Measurements from ENCODE around the gene ERGIC1.
"Not testable (repeated sequence)": the region's sequence is repeated elsewhere in the genome, so short reads cannot be mapped to it uniquely, and the experiment has no call there.

Gene ERGIC1

GRCh38 chr5:172883066-172883465 lies 49.0 kb downstream of the ERGIC1 start:
- DNase-seq = no peak

DNA sequence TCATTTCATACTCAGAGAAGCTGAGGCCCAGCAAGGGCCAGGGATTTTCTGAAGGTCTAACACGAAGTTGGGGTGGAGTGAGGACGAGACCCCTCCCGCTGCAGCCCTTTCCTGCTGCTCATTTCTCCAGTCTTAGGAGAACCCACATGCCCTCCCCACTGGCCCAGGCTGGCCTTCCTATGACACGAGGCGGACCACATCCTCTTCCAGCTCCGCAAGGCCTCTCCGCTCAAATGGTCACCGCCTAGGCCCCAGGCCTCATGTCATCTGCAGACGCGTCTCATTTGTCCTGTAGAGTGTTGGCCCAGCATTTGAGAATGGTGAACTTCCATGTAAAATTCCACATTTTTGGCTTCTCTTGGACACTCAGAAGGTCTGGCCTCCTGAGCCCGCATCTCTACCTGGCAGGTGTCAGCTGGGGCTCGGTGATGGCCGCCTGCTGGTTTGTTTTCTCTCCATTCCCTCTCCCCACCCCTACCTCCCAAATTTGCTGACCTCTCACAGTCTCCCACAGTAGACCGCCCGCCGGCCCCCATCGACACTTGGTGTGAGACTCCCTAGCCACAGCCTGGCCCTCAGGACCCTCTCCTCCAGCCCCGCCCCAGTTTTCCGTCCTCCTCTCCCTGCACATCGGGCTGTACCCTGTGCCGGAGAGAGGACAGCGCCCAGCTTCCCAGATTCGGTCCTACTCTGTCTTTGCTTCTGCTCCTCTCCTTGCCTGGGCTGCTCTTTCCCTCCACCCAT lies 51.7 kb downstream of the ERGIC1 start:
- no peak for DNase-seq

DNA sequence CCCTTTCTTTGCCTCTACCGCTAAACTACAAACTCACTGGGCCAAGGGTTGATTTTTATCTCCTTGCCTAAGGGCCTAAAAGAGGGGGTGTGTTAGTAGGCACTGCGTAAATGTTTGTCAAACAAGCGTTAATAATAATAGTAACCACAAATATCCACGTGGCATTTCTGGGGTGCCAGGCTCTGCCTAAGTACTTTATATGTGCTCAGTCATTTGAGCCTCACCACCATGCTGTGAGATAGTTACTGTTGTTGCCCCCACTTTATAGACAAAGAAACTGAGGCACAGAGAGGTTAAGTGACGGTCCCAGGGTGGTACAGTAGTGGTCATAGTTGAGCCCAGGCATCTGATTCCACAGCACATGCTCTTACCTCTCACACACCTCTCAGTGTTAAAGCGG lies 52.4 kb downstream of the ERGIC1 start:
- DNase-seq = no peak

DNA sequence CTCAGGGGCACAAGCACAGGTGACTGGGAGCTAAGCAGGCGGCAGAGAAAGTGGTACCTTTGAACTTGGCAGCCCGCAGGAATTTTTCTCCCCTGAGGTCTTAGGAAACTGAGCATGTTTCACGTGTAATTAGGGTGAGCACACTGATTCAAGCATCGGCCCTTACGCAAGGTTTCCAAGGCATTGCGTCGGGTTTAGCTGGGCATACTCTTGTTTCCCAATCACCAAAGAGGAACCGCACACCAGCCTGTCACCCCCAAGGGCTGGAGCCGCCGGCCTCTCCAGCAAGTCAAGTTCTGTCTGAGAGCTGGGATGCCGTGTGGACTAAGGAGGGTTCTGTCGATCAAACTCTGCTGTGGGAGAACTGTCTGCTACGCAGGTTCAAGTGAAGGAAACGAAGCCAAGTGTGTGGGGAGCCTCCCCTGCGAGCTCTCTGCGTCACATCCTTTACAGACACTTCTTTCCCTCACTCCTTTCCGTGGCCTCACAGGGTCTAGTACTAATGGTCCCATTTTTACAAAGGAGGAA lies 53.0 kb downstream of the ERGIC1 start:
- no peak for DNase-seq

GRCh38 chr5:172887692-172888091 lies 53.6 kb downstream of the ERGIC1 start:
- no peak for DNase-seq

GRCh38 chr5:172890659-172891058 lies 56.6 kb downstream of the ERGIC1 start:
- DNase-seq = no peak

DNA sequence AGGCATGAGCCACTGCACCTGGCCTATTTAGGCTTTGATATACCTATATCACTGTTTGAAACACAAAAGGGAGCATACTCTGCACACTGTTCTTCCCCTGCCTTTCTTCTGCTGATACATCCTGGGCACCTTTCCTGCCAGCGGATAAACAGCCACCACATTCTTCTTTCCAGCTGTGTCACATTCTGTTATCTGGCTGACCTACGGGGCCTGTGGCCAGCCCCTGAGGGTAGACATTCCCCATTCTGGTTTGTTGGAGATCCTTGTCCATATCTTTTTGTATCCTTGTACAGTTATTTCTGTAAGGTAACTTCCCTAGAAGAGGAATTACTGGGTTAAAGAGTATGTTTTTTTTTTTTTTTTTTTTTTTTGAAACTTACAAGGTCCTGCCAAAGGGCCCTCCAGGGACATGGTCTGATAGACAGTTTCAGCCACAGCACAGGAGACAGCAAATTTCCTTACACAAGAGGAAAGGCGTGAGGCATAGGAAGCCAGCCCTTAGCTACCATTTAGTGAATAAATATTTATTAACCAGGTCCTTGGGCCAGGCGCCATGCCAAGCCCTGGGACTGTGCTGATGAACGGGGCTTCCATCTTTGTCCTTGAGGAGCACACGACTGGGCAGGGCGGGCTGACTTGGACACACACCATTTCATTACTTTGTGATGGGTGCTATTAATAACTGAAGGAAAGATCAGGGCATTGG lies 57.8 kb downstream of the ERGIC1 start:
- no peak for DNase-seq

GRCh38 chr5:172892713-172893112 lies 58.7 kb downstream of the ERGIC1 start:
- no peak for DNase-seq

DNA sequence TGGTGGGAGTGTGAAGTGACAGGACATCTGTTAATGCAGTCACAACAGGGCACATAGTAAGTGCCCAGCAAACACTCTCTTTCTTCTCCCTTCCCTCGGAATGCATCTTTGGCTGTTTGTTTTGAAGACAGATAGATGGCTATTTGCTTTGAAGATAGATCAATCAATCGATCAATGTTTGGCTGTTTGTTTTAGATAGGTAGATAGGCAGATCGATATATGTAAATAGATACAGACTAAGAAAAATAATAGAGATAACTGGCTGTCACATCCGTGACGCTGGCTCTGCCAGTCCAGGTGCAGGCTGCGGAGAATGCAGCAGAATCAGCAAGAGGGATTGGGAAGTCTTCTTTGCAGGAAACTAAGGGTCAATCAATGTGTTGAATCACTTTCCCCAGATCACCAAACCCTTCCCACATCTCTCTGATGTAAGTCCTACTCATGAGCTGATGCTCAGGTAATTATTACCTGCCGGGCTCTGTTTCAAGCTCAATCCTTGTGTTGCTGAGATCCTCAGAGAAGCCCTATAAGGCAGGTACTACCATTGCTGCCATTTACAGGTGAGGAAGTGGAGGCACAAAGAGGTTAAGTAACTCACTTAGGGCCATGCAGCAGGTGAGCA lies 60.8 kb downstream of the ERGIC1 start:
- DNase-seq = no peak

DNA sequence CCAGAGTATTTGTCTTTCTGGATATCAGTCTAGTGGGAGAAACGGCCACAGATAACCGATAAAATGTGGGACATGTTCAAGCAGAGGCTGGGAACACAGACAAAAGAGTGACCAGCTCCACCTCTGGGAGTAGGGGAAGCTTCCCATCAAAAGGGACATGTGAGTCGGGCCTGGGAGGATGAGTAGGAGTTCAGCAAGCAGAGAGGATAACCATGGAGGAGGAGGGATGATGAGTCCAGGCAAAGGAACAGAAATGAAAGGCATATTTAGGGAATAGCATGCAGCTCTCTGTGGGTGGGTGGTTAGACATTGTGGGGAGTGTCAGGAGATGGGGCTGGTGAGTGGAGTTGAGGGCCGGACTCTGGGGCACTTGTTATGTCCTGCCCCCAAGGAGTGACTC lies 61.5 kb downstream of the ERGIC1 start:
- DNase-seq = no peak

DNA sequence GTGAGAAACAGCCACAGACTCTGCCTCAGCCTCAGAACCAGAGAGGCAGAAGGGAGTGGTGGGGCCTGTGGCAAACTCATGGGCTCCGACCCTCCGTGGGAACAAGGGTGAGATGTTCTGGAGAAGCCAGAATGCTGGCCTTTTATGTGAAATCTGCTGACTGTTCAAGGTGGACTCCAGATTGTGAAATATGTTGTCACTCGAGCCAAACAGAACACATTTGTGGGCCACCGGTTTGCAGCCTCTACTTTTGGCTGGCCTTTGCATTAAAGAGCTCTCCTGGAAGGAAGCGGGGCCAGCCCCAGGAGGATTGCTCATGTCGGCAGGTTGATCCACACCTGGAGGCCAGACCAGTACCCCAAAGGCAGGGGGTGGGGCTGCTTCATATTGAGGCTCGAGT lies 62.4 kb downstream of the ERGIC1 start:
- DNase-seq = no peak

GRCh38 chr5:172897067-172897466 lies 63.0 kb downstream of the ERGIC1 start:
- not testable (repeated sequence) for DNase-seq

DNA sequence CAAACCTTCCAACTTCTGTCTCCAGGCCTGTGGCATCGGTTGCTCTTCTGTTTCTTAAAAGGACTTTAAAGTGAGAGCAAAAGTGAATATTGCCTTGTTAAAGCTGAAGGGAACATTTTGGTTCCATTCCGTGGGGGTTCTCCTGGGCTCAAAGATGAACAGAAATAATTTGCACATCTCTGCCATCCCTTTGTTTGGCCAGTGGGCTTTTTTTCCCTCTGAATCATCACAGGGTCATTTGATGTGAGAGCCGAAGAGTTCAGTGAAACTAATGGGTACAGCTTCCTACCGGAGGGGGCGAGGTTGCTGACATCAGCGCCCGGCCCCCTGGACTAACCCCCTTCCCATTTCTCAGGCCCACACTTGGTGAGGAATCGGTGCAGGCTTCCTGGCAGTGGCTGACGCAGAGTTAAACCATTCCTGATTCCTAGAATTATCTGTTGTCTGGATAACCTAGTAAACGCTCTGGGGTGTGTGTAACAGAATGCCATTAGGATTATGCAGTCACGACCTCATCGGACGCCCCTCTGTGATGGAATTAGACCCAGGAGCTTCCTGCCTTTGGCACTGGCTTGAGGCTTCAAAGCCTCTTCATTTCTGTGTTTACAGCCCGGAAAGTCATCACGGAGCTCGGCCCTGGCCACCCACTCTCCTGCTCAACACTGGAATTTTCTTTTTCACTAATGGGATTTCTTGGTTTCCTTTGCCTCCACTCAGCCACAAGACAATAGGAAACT lies 63.6 kb downstream of the ERGIC1 start:
- DNase-seq = no peak

DNA sequence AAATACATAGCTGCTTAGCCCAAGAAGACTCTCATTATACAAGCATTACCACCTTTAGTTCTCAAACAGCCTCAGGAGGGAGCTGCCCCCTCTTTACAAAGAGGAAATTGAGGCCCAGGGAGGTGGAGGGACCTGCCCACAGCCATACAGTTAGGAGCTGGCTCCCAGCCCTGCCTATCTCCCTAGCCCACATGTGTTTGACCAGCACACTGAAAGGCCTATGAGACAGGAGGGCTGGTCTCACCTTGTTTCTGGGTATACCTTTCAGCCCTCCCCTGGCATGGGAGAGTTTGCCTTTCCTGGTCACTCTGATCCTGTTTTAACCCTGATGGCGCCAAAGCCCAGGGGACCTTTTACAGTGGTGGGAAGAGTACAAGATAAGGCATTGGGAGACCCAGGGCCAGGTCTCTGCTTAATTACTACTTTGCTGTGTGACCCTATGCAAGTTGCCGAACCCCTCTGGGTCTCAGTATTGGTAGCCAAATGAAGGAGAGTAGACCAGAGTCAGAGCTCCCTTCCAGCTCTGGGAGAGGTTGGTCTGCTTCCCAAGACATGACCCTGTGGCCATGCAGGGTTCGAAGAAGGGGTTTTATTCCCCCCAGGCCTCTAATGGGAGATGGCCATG lies 64.3 kb downstream of the ERGIC1 start:
- DNase-seq = no peak

DNA sequence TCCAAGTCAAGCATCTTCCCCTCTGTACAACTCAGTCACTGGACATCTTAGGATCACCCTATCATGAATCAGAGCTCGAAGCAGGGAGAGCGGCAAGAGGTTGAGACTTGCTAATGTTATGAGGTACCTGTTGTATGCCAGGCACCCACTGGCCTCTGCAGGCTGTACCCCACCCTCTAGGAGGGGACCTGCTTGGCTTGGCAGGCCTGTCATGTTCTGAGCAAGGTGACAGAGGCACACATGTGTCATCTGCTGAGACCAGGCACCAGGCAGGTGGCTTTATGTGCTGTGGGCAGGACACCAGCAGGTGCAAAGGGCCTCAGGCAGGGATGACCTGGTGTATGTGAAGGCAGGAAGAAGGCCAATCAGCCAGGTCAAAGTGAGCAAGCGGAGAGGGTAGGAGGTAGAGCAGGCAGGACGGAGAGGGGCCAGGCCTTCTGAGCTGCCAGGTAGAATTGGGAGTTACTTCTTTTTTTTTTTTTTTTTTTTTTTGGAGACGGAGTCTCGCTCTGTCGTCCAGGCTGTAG lies 64.9 kb downstream of the ERGIC1 start:
- DNase-seq = no peak

DNA sequence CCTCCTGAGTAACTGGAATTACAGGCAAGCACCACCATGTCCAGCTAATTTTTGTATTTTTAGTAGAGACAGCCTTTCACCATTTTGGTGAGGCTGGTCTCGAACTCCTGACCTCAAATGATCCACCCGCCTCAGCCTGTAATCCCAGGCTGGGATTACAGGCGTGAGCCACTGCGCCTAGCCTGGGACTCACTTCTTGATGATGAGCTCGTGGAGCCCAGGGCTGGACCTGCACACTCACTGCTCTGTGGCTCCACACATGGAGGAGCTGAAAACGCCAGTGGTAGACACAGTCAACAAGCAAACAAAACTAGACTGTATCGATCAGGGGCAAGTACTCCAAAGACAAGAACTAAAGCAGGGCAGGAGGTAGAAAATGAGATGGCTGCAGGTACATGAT lies 65.4 kb downstream of the ERGIC1 start:
- DNase-seq = no peak

DNA sequence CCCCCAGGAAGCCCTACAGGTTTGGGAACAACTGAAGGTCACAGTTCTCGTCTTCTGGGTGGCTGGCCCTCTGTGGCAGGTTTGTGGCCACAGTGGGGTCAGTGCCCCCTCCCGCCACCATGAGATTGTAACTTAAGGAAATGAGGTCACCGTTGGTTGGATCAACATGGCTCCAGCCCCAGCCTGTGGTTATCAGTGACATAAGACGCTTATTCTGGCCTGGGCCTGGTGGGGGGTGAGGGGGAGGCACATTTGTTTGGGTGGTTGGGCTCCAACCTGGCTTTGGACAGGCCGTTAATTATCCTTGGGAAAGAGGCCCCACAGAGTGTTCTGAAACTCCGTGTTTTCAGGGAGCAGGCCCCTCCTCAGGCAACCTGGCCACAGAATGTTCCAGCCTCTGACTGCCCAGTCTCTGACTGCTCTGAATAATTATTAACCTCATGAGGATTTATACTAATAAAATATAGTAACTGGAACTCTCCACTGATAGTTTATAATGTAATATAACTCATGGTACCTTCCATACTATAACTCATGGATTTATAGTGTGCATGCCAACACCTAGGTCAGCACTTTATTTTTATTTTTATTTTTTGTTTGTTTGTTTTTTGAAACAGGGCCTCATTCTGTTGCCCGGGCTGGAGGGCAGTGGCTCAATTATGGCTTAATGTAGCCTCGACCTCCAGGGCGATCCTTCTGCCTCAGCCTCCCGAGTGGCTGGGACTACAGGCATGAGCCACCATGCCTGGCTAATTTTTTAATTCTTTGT lies 67.1 kb downstream of the ERGIC1 start:
- DNase-seq = no peak

DNA sequence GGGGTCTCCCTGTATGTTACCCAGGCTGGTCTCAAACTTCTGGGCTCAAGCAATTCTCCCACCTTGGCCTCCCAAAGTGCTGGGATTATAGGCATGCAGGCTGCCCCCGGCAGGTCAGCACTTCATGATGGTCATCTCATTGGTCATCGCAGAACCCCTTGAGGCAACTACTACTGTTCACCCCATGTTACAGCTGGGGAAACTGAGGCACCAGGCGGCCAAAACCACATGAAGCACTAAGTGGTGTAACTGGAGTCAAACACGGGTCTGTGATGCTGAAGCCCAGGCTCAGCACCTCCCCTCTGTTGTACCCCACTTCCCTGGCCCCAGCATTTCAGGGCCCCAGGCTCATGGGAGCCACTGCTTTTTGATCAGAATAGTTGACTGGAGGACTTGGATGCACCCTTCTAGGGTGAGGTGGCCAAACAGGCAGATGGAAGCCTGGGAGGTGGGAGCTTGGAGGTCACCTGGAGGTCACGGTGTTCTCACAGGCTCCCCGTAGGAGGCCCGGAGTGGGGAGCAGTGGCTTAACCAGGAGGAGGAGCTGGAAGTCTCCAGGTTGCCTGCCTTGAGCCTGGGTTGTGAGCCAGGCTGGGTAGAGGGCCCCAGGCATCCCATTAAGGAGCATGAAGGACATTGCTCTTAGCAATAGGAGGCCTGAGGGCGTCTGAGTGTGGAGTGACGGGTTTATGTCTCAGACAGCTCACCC lies 67.9 kb downstream of the ERGIC1 start:
- no peak for DNase-seq

GRCh38 chr5:172902497-172903472 lies 68.7 kb downstream of the ERGIC1 start:
- no peak for DNase-seq

DNA sequence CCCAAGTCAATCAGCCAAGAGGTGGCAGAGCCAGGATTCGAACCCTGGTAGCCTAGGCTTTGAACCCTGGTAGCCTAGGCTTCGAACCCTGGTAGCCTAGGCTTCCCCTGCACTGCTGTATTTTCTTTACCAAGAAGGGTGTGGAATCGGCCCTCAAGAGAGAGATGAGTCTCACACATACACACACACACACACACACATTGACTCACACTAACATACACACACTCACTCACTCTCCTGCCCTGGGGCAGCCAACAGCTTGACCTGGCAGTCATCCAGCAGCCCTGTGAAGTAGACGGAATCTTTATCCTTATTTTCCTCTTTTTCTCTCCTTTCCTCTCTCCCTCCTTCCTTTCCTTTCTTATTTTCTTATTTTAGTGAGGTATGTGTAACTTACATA lies 69.7 kb downstream of the ERGIC1 start:
- no peak for DNase-seq
